ENCODE results near the gene PROS1.
A peak's percentile ranks its signal among the peaks of the same experiment; 100 is the strongest.
"Not testable (repeated sequence)": the region's sequence is repeated elsewhere in the genome, so short reads cannot be mapped to it uniquely, and the experiment has no call there.

The PROS1 gene

GRCh38 chr3:93979850-93980676 is 6.4 kb upstream of the PROS1 start, which contains the start of gene ARL13B:
ARL13B (plus strand) TSS chr3:93980155; CDS start chr3:93980424, 269 bp downstream.
- TF ChIP-seq CTCF (IDR thresholded peaks at IDR 0.05; ENCODE audit: borderline replicate concordance, insufficient read depth, low read depth, low read length) = no peak
- peak within 1 kb of the TSS; percentile 91 for H3K4me3 ChIP-seq (ENCODE audit: low read depth, low read length)

- TF ChIP-seq CTCF (IDR thresholded peaks at IDR 0.05; ENCODE audit: borderline replicate concordance, insufficient read depth, low read depth, low read length) = no peak
- H3K4me3 ChIP-seq (ENCODE audit: low read depth, low read length) = no peak overlapping the region
These were observed 3.7 kb downstream of the PROS1 start for GRCh38 chr3:93969997-93970396.

GRCh38 chr3:93969443-93969842 is 4.3 kb downstream of the PROS1 start:
- no peak overlapping the region for H3K4me3 ChIP-seq (ENCODE audit: low read depth, low read length)
- no peak for TF ChIP-seq CTCF (IDR thresholded peaks at IDR 0.05; ENCODE audit: borderline replicate concordance, insufficient read depth, low read depth, low read length)

- H3K4me3 ChIP-seq (ENCODE audit: low read depth, low read length) = not testable (repeated sequence)
These were observed 8.6 kb downstream of the PROS1 start for GRCh38 chr3:93965106-93965505.

GRCh38 chr3:93962798-93963197 is 10.9 kb downstream of the PROS1 start:
- no peak for TF ChIP-seq CTCF (IDR thresholded peaks at IDR 0.05; ENCODE audit: borderline replicate concordance, insufficient read depth, low read depth, low read length)

GRCh38 chr3:93961489-93961888 is 12.2 kb downstream of the PROS1 start:
- H3K4me3 ChIP-seq (ENCODE audit: low read depth, low read length) = no peak overlapping the region
- TF ChIP-seq CTCF (IDR thresholded peaks at IDR 0.05; ENCODE audit: borderline replicate concordance, insufficient read depth, low read depth, low read length) = no peak

More at GRCh38 chr3:93962798-93963197, 10.9 kb downstream of the PROS1 start:
- no peak overlapping the region for H3K4me3 ChIP-seq (ENCODE audit: low read depth, low read length)

- no peak for TF ChIP-seq CTCF (IDR thresholded peaks at IDR 0.05; ENCODE audit: borderline replicate concordance, insufficient read depth, low read depth, low read length)
- no peak overlapping the region for H3K4me3 ChIP-seq (ENCODE audit: low read depth, low read length)
These were observed 12.7 kb downstream of the PROS1 start for GRCh38 chr3:93961026-93961425.

- H3K4me3 ChIP-seq (ENCODE audit: low read depth, low read length) = not testable (repeated sequence)
These were observed 23.7 kb downstream of the PROS1 start for GRCh38 chr3:93949958-93950357.

- not testable (repeated sequence) for H3K4me3 ChIP-seq (ENCODE audit: low read depth, low read length)
These were observed 36.2 kb downstream of the PROS1 start for GRCh38 chr3:93937485-93937884.

Measured in GM12875 (cell line).